SK-N-MC (cell line): Measurements from ENCODE around the gene VPS8.

Source experiments
- DNase-seq: peaks from one replicate; pipeline ENCODE4 v3.0.0-alpha.2; 2011; ENCODE audit warnings: low read depth, low spot score
- H3K27ac ChIP-seq: fragments of 200-600 bp; sonication (generic); 2 replicates; pipeline ENCODE4 v1.5.1; 2016; ENCODE audit warnings: mixed run types
- H3K36me3 ChIP-seq: fragments of 200-600 bp; sonication (generic); 2 replicates; pipeline ENCODE4 v1.6.1; 2017; ENCODE audit warnings: antibody characterized with exemption, low read length, mixed read lengths; ENCODE audit not compliant: insufficient read depth
- H3K4me3 ChIP-seq: fragments of 200-600 bp; sonication (generic); 2 replicates; pipeline ENCODE4 v1.5.1; 2016
- H3K9ac ChIP-seq: fragments of 200-600 bp; sonication (generic); 2 replicates; pipeline ENCODE4 v1.8.0; 2017; ENCODE audit warnings: mixed run types, mixed read lengths; ENCODE audit not compliant: insufficient read length
- H3K9me3 ChIP-seq: fragments of 200-600 bp; sonication (generic); 2 replicates; pipeline ENCODE4 v1.6.1; 2017; ENCODE audit warnings: low read depth, mild to moderate bottlenecking, antibody characterized with exemption, low read length, moderate library complexity, mixed read lengths
- EZH2 ChIP-seq: fragments of 200-600 bp; sonication (generic); IDR thresholded peaks from one replicate; pipeline ENCODE4 v1.6.1; 2017; ENCODE audit warnings: antibody characterized with exemption
- FOXP2 ChIP-seq: optimal IDR thresholded peaks from 2 replicates; pipeline ENCODE3; 2011; ENCODE audit warnings: mild to moderate bottlenecking, moderate library complexity; ENCODE audit not compliant: insufficient read depth; ENCODE audit errors: extremely low read length, control extremely low read depth
- POLR2AphosphoS5 ChIP-seq: IDR thresholded peaks from 2 replicates; pipeline ENCODE4 v1.6.1; 2012; ENCODE audit warnings: mild to moderate bottlenecking, low read depth, low read length, borderline replicate concordance

VPS8 gene

DNA sequence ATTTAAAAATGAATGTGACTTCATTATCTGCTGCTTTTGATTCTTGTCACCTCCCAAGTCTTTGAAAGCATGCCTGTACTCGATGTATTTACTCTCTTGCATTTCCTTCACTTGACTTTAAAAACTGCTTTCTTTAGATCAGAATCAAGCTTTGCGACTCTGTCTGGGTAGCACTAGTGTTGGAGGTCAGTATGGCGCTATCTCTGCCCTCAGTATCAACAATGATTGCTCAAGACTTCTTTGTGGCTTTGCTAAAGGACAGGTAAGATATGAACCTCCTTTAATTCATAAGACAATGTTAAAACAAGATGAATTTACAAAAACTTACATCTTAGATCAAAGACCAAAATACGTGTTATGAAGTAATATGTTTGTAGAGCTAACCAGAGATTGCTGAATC is 37.0 kb downstream of the VPS8 start:
- TF ChIP-seq EZH2: no peak
- TF ChIP-seq POLR2AphosphoS5: no peak
- TF ChIP-seq FOXP2: no peak
- H3K4me3 ChIP-seq: no peak overlapping the region
- H3K27ac ChIP-seq: no peak overlapping the region
- H3K9ac ChIP-seq: no peak overlapping the region
- no peaks in the 10 kb centered on the region for H3K9me3 ChIP-seq
- H3K36me3 ChIP-seq: peaks cover 36% of the 10 kb centered on the region
- DNase-seq: no peak

DNA sequence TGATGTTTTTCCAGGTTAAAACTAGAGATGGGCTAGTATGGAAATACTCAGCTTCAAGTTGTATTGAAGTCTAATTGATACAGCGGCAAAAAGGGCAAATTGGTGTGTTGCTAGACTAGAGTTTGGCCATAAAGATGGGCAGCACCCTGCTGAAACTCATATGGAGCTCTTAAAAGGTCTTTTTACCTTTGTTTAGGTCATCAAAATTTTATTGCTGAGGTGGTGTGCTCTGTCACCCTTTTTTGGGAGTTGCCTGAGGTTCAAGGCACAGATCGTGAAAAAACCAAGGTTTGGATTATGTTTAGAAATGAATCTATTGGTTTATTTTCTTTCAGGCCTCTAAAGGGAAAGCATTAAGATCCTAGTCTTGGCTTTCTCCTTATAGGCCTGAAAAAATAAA is 38.2 kb downstream of the VPS8 start:
- no peak overlapping the region for H3K9ac ChIP-seq
- no peak overlapping the region for H3K4me3 ChIP-seq
- no peaks in the 10 kb centered on the region for H3K9me3 ChIP-seq
- H3K27ac ChIP-seq: no peak overlapping the region
- DNase-seq: no peak
- H3K36me3 ChIP-seq: peaks cover 46% of the 10 kb centered on the region
- TF ChIP-seq POLR2AphosphoS5 (no peak), EZH2 (no peak), FOXP2 (no peak)

DNA sequence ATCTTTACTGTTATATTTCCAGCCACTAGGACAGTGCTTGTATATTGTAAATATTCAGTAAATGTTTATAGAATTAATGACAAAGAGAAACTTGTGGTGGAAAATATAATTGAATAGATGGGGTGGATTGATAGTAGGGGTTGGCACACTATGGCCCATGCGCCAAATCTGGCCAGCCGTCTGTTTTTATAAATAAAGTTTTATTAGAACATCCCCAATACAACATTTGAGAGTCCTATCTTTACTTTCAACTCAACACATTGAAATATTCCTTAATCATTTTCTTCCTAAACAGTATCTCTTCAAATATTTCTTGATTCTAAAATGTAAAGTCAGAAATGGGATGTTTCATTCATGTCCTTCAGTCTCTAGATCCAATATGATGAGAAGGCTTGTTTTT is 45.1 kb downstream of the VPS8 start:
- H3K36me3 ChIP-seq: peaks cover 61% of the 10 kb centered on the region
- H3K4me3 ChIP-seq: no peak overlapping the region
- no peak overlapping the region for H3K9ac ChIP-seq
- no peaks in the 10 kb centered on the region for H3K9me3 ChIP-seq
- TF ChIP-seq FOXP2 (no peak), POLR2AphosphoS5 (no peak), EZH2 (no peak)
- no peak overlapping the region for H3K27ac ChIP-seq
- DNase-seq: no peak

DNA sequence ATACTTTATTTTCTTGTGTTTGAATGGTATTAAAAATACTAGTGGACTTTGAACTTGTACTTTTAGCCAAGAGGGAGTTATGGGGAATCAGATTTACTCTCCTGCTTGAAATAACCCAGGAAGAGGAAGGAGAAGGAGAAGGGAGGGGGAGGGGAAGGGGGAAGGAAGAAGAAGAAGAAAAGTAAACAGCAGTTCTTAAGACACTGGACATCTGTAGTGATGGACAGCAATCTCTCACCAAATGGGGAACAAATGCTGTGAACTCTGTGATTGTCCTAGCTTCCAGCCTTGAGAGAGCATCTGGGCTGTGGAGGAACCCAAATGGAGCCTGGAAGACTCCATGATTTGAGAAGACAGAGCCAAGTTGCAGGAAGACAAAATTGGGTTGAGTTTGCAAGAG is 52.0 kb downstream of the VPS8 start:
- Histone ChIP-seq H3K36me3 (peaks cover 56% of the 10 kb centered on the region), H3K9me3 (no peaks in the 10 kb centered on the region), H3K27ac (no peak overlapping the region), H3K9ac (no peak overlapping the region), H3K4me3 (no peak overlapping the region)
- no peak for DNase-seq
- TF ChIP-seq EZH2: no peak
- no peak for TF ChIP-seq FOXP2
- TF ChIP-seq POLR2AphosphoS5: no peak

DNA sequence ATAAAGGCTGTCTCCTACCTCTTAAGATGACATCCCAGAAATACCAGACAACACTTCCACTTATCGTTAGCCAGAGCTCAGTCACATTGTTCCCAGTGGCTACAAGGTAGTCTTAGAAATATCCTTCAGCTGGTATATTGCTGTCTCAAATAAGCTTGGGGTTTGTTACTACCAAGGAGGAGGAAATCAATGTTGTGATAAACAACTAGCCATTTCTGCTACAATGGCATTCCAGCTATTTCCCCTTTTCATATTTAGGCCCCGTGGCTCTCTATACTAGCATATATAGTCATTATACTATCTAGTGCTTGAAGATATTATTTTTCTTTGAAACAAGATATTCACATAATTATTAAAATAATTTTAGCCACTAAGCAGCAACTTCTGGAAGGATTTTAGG is 56.5 kb downstream of the VPS8 start:
- no peak for TF ChIP-seq FOXP2
- TF ChIP-seq EZH2: no peak
- no peak for TF ChIP-seq POLR2AphosphoS5
- peaks cover 44% of the 10 kb centered on the region for H3K36me3 ChIP-seq
- H3K9me3 ChIP-seq: no peaks in the 10 kb centered on the region
- H3K4me3 ChIP-seq: no peak overlapping the region
- no peak for DNase-seq
- H3K9ac ChIP-seq: no peak overlapping the region
- no peak overlapping the region for H3K27ac ChIP-seq

DNA sequence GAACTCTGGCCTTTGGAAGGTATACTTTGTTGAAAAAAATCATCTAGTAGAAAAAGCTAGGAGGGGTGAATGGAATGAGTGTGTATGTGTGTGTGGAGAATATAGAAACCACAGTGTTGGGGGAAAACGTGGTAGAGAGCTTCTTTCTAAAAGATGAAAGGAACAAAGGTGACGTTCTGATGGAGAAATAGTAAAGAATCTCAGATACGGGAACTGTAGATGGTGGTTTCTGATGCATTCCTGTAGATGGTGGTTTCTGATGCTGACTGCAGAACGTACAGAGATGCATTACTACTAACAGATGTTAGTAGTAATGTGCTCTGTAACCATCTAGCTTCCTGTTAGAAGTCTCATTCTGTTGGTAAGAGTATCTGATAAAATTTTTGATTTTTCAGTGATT is 60.2 kb downstream of the VPS8 start:
- peaks cover 24% of the 10 kb centered on the region; the same call in 1 of the 2 replicates for H3K36me3 ChIP-seq
- H3K27ac ChIP-seq: no peak overlapping the region
- H3K9ac ChIP-seq: no peak overlapping the region
- H3K9me3 ChIP-seq: no peaks in the 10 kb centered on the region
- TF ChIP-seq POLR2AphosphoS5 (no peak), FOXP2 (no peak)
- DNase-seq: no peak
- no peak overlapping the region for H3K4me3 ChIP-seq

DNA sequence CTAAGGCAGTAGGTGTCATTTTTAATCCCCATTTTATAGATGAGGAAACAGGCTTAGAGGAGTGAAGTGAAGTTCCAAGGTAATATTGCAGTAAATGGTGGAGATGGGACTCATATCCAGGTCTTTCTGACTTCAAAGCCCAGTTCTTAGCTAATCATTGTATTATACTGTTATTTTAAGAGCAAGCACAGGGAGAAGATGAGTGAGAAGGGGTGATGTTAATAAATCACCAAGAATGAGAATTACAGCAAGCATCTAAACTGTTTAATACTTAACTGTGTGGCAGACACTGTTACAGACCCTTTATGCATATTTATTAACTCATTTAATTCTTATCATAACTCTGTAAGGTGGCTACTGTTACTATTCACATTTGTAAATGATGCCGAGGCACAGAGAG is 61.2 kb downstream of the VPS8 start:
- TF ChIP-seq EZH2 (no peak), FOXP2 (no peak), POLR2AphosphoS5 (no peak)
- H3K4me3 ChIP-seq: no peak overlapping the region
- H3K9me3 ChIP-seq: no peaks in the 10 kb centered on the region
- H3K9ac ChIP-seq: no peak overlapping the region
- H3K36me3 ChIP-seq: peaks cover 21% of the 10 kb centered on the region; the same call in 1 of the 2 replicates
- no peak overlapping the region for H3K27ac ChIP-seq
- no peak for DNase-seq

DNA sequence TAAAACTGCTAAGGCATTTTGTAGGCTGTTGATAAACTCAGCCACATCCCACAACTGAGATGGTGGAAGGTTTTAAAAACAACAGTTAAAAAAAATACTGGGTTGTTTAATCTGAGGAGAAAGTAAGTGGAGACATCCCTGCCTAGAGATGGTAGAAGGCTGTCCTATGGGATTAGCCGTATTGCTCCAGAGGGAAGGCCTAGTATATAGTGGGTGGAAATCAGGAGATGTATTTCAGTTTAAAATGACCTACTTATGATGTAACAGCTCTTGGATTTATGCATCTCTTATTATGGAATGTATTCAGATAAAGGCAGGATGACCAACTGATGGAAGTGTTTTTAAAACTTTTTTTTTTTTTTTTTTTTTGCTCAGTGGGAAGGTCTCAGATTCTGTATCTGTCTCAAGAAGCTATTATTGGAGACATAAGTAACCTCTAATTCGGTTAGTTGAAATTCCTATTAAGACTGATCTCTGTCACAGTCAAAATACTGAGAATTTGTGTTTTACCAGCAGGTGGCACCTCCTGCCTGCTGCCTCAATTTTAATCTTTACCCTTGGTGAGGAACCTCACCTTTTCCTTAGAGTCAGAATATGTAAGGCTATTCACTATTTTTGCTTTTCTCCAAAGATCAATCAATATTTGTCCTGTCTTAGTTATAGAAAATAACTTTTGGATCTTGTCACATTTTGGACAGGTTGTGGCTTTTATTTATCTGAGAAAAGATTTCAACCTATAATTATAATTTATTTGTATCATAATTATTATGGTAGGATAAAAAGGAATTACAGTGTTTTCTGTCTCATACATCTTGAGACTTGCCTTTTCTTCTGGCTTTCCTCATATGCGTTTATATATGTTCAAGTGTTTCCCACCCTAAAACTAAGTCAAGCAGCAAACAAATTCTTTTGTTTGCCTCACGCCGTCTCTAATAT is 63.0 kb downstream of the VPS8 start:
- H3K36me3 ChIP-seq: peaks cover 7% of the 10 kb centered on the region; the same call in 1 of the 2 replicates
- H3K9ac ChIP-seq: no peak overlapping the region
- DNase-seq: peak; percentile 34
- no peaks in the 10 kb centered on the region for H3K9me3 ChIP-seq
- no peak overlapping the region for H3K27ac ChIP-seq
- H3K4me3 ChIP-seq: no peak overlapping the region
- TF ChIP-seq FOXP2 (no peak), POLR2AphosphoS5 (no peak), EZH2 (no peak)

DNA sequence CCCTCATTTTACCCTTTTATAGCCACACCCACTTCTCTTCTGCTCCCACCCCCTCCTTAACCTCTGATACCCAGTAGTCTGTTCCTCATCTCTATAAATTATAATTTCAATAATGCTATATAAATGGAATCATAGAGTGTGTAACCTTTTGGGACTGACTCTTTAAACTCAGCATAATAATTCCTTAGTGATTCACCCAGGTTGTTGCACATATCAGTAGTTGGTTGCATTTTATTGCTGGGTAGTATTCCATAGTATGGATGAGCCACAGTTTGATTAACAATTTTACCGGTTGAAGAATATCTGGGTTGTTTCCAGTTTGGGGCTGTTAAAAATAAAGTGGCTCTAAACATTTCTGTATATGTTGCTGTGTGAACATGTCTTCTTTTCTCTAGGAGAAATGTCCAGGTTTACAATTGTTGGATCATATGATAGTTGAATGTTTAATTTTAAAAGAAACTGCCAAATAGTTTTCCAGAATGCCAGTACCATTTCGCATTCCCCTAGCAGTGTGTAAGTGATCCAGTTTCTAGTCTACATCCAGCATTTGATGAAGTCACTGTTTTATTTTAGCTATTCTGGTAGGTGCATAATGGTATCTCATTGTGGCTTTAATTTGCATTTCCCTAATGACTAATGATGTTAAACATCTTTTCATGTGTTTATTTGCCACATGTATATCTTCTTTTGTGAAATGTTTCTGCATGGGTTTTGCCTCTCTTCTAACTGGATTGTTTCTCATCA is 68.5 kb downstream of the VPS8 start:
- no peak overlapping the region for H3K27ac ChIP-seq
- H3K9ac ChIP-seq: no peak overlapping the region
- H3K9me3 ChIP-seq: no peaks in the 10 kb centered on the region
- DNase-seq: no peak
- peaks cover 8% of the 10 kb centered on the region; the same call in 1 of the 2 replicates for H3K36me3 ChIP-seq
- H3K4me3 ChIP-seq: no peak overlapping the region
- TF ChIP-seq POLR2AphosphoS5: no peak
- TF ChIP-seq FOXP2: no peak
- no peak for TF ChIP-seq EZH2
